ENCODE data around the gene PI4KA. TPM values are rescaled to one million over a fixed set of nuclear protein-coding genes. Genes with fewer than 3 reads are reported as not detected.
"Not testable (repeated sequence)": the region's sequence is repeated elsewhere in the genome, so short reads cannot be mapped to it uniquely, and the experiment has no call there.

PI4KA gene
- total RNA-seq, 2 donors from 2014 or later: 42.5 to 47.2 TPM

GRCh38 chr22:20741008-20741633 is 117.5 kb downstream of the PI4KA start:
- TF ChIP-seq CTCF (IDR thresholded peaks at IDR 0.05) (no peak), POLR2A (IDR thresholded peaks at IDR 0.05) (no peak)
- ATAC-seq: no peak
- 73 to 79% methylated on average over 6 of the region's 6 CpGs for WGBS, 2 donors
- intact Hi-C loops (cut with DNase I): no loop called here
- Histone ChIP-seq H3K36me3 (replicated peaks in 1 of 2; ENCODE audit: insufficient read depth in 1 of 2, low read depth in 2 of 2) (peaks cover 0 to 2% of the 10 kb centered on the region in 2 donors), H3K27ac (no peak overlapping the region), H3K27me3 (no peaks in the 10 kb centered on the region), H3K4me3 (no peak overlapping the region), H3K9me3 (no peaks in the 10 kb centered on the region), H3K4me1 (no peaks in the 10 kb centered on the region)
- no peak for DNase-seq

GRCh38 chr22:20740222-20740951 is 118.2 kb downstream of the PI4KA start:
- no peak for ATAC-seq
- no peaks in the 10 kb centered on the region for H3K9me3 ChIP-seq
- H3K4me1 ChIP-seq: no peaks in the 10 kb centered on the region
- H3K27ac ChIP-seq: no peak overlapping the region
- 94 to 97% methylated on average over 2 of the region's 2 CpGs for WGBS, 2 donors
- intact Hi-C loops (cut with DNase I): no loop called here
- H3K27me3 ChIP-seq: no peaks in the 10 kb centered on the region
- H3K4me3 ChIP-seq: no peak overlapping the region
- no peak for DNase-seq
- H3K36me3 ChIP-seq (replicated peaks in 1 of 2; ENCODE audit: insufficient read depth in 1 of 2, low read depth in 2 of 2): peaks cover 0 to 2% of the 10 kb centered on the region in 2 donors
- TF ChIP-seq CTCF (IDR thresholded peaks at IDR 0.05): no peak
- TF ChIP-seq POLR2A (IDR thresholded peaks at IDR 0.05): no peak

- no peaks in the 10 kb centered on the region for H3K27me3 ChIP-seq
- H3K4me3 ChIP-seq: no peak overlapping the region
- H3K4me1 ChIP-seq: no peaks in the 10 kb centered on the region
- H3K27ac ChIP-seq: no peak overlapping the region
- WGBS, 2 donors: 63 to 89% methylated on average over 12 of the region's 12 CpGs
- no peak for DNase-seq
- no peak for ATAC-seq
- no peaks in the 10 kb centered on the region for H3K9me3 ChIP-seq
- intact Hi-C loops (cut with DNase I): no loop called here
- peaks cover 0 to 2% of the 10 kb centered on the region in 2 donors for H3K36me3 ChIP-seq (replicated peaks in 1 of 2; ENCODE audit: insufficient read depth in 1 of 2, low read depth in 2 of 2)
- TF ChIP-seq CTCF (IDR thresholded peaks at IDR 0.05) (no peak), POLR2A (IDR thresholded peaks at IDR 0.05) (no peak)
Measured at GRCh38 chr22:20738394-20739089, 120.1 kb downstream of the PI4KA start.

- H3K4me1 ChIP-seq; H3K27me3 ChIP-seq; H3K36me3 ChIP-seq (replicated peaks in 1 of 2; ENCODE audit: insufficient read depth in 1 of 2, low read depth in 2 of 2); H3K4me3 ChIP-seq; ATAC-seq; DNase-seq; H3K27ac ChIP-seq; H3K9me3 ChIP-seq; intact Hi-C loops (cut with DNase I): not testable (repeated sequence)
- whole genome bisulfite sequencing, 2 donors: 93 to 96% methylated on average over 3 of the region's 3 CpGs
Measured at GRCh38 chr22:20736891-20737290, 121.7 kb downstream of the PI4KA start.

- H3K4me3 ChIP-seq; DNase-seq; H3K27ac ChIP-seq; H3K36me3 ChIP-seq (replicated peaks in 1 of 2; ENCODE audit: insufficient read depth in 1 of 2, low read depth in 2 of 2); H3K27me3 ChIP-seq; intact Hi-C loops (cut with DNase I); H3K9me3 ChIP-seq; ATAC-seq; H3K4me1 ChIP-seq: not testable (repeated sequence)
- WGBS, 2 donors: 81 to 84% methylated on average over 5 to 8 of the region's 15 CpGs
Measured at GRCh38 chr22:20735356-20736162, 123.1 kb downstream of the PI4KA start.

GRCh38 chr22:20732431-20732830 is 126.2 kb downstream of the PI4KA start:
- peaks cover 5 to 12% of the 10 kb centered on the region in 2 donors for H3K36me3 ChIP-seq (replicated peaks in 1 of 2; ENCODE audit: insufficient read depth in 1 of 2, low read depth in 2 of 2)
- ATAC-seq; H3K27ac ChIP-seq; H3K4me1 ChIP-seq; H3K9me3 ChIP-seq; H3K4me3 ChIP-seq; H3K27me3 ChIP-seq; intact Hi-C loops (cut with DNase I); DNase-seq: not testable (repeated sequence)
- 97 to 100% methylated on average over 1 to 7 of the region's 8 CpGs for WGBS, 2 donors

Measured in body of pancreas (tissue), 4 donors.